Parathyroid adenoma (tissue), 2 donors: ENCODE results near the gene SIGLEC11.

ENCODE experiments used
- H2AFZ ChIP-seq: fragments of 300-600 bp; sonication (generic); one replicate; pipeline ENCODE4 v1.7.0; 2017; ENCODE audit warnings: antibody characterized with exemption, mild to moderate bottlenecking
- H3K27ac ChIP-seq: fragments of 300-600 bp; sonication (generic); one replicate; pipeline ENCODE4 v1.7.0; 2017
- H3K27me3 ChIP-seq: fragments of 300-600 bp; sonication (generic); one replicate; pipeline ENCODE4 v1.7.0; 2017; ENCODE audit warnings: low read length; ENCODE audit not compliant: control insufficient read depth, insufficient read depth
- H3K36me3 ChIP-seq: fragments of 300-600 bp; sonication (generic); one replicate; pipeline ENCODE4 v1.7.0; 2017; ENCODE audit warnings: low read length; ENCODE audit not compliant: control insufficient read depth, insufficient read depth
- H3K4me1 ChIP-seq: fragments of 300-600 bp; sonication (generic); one replicate; pipeline ENCODE4 v1.7.0; 2017; ENCODE audit warnings: control low read depth
- H3K4me2 ChIP-seq: fragments of 300-600 bp; sonication (generic); one replicate; pipeline ENCODE4 v1.7.0; 2017; ENCODE audit warnings: low read length
- H3K4me3 ChIP-seq: fragments of 300-600 bp; sonication (generic); one replicate; pipeline ENCODE4 v1.7.0; 2017; ENCODE audit warnings: low read depth, low read length
- H3K79me2 ChIP-seq: fragments of 300-600 bp; sonication (generic); one replicate; pipeline ENCODE4 v1.7.0; 2017; ENCODE audit warnings: control low read depth
- H3K9ac ChIP-seq: fragments of 300-600 bp; sonication (generic); one replicate; pipeline ENCODE4 v1.7.0; 2017; ENCODE audit warnings: mild to moderate bottlenecking
- H3K9me3 ChIP-seq: fragments of 300-600 bp; sonication (generic); one replicate; pipeline ENCODE4 v1.7.0; 2017; ENCODE audit warnings: low read length; ENCODE audit not compliant: control insufficient read depth
- TF ChIP-seq, protein P1 (sequence below): fragments of 300-600 bp; sonication (generic); IDR thresholded peaks from one replicate; pipeline ENCODE4 v1.7.0; 2017; ENCODE audit warnings: antibody characterized with exemption, mild to moderate bottlenecking
- donor health status: primary hyperparathyroidism.

Gene SIGLEC11

DNA sequence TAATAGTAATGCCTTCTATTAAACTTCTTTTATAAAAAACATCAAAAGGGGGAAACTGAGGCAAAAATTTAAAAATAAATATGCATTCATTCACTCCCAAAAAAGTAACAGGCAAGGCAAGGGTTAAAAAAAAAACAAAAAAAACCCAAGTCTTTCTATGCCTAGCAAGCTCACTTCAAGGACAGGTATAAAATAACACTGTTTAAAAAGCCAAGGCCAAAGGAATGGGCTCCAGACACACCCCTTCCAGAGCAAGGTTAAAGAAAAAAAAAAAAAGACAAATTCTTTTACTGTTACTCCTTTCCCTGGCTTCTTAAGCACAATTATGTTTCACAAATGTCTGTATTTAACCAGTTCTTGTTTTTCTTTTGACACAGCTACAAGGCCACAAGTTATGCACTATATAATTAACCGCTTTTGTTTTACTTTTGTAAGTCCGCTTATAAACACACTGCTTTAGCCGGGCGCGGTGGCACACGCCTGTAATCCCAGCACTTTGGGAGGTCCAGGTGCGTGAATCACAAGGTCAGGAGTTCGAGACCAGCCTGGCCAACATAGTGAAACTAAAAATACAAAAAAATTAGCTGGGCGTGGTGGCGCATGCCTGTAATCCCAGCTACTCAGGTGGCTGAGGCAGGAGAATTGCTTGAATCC lies 3.6 kb downstream of the SIGLEC11 start:
- no peak overlapping the region for H2AFZ ChIP-seq
- no peak overlapping the region for H3K4me3 ChIP-seq
- no peak overlapping the region for H3K4me2 ChIP-seq
- H3K36me3 ChIP-seq: no peaks in the 10 kb centered on the region
- H3K9me3 ChIP-seq: no peaks in the 10 kb centered on the region
- no peak overlapping the region for H3K27ac ChIP-seq
- no peak overlapping the region for H3K9ac ChIP-seq
- H3K79me2 ChIP-seq: no peaks in the 10 kb centered on the region
- TF ChIP-seq, protein P1, sequence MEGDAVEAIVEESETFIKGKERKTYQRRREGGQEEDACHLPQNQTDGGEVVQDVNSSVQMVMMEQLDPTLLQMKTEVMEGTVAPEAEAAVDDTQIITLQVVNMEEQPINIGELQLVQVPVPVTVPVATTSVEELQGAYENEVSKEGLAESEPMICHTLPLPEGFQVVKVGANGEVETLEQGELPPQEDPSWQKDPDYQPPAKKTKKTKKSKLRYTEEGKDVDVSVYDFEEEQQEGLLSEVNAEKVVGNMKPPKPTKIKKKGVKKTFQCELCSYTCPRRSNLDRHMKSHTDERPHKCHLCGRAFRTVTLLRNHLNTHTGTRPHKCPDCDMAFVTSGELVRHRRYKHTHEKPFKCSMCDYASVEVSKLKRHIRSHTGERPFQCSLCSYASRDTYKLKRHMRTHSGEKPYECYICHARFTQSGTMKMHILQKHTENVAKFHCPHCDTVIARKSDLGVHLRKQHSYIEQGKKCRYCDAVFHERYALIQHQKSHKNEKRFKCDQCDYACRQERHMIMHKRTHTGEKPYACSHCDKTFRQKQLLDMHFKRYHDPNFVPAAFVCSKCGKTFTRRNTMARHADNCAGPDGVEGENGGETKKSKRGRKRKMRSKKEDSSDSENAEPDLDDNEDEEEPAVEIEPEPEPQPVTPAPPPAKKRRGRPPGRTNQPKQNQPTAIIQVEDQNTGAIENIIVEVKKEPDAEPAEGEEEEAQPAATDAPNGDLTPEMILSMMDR: no peak
- no peaks in the 10 kb centered on the region for H3K4me1 ChIP-seq
- H3K27me3 ChIP-seq: no peaks in the 10 kb centered on the region

DNA sequence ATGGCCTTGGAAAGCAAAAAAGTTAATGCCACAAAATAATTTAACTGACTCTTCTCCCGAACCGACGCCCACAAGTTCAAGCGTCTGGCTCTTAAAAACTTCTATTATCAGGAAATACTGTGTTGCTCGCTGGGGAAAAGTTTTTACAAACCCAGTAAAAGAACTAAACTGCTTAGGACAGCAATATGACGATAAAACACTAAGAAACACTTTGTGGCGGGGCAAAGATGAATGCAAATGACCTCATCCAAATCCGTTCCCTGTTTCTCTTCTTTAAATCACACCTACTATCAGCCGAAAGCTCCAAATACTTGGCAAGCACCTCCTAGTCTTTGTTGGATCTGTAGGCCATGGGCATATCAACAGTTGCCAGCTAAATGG lies 4.9 kb downstream of the SIGLEC11 start:
- no peak overlapping the region for H3K4me3 ChIP-seq
- no peaks in the 10 kb centered on the region for H3K4me1 ChIP-seq
- H3K27ac ChIP-seq: no peak overlapping the region
- H3K79me2 ChIP-seq: no peaks in the 10 kb centered on the region
- H3K27me3 ChIP-seq: no peaks in the 10 kb centered on the region
- H3K9ac ChIP-seq: no peak overlapping the region
- no peaks in the 10 kb centered on the region for H3K9me3 ChIP-seq
- H3K4me2 ChIP-seq: no peak overlapping the region
- H2AFZ ChIP-seq: no peak overlapping the region
- TF ChIP-seq, protein P1: no peak
- no peaks in the 10 kb centered on the region for H3K36me3 ChIP-seq

DNA sequence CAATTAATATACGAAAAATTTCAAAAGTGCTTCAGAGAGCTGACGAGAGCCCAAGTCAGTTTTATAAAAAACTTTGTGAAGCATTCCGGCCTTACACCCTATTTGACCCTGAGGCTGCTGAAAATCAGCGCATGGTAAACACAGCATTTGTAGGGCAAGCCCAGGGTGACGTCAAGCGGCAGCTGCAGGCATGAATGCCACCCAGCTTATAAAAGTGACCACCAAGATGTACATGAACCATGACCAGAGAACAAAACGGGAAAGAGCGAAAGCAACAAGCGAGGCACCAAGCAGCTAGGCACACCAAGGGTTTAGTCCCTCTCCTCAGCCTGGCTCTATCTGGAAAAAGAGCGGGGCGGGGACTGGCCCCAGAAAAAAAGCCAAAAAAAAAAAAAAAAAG lies 6.0 kb downstream of the SIGLEC11 start:
- H3K4me1 ChIP-seq: no peaks in the 10 kb centered on the region
- no peak overlapping the region for H3K4me3 ChIP-seq
- no peak overlapping the region for H3K27ac ChIP-seq

GRCh38 chr19:49954092-49954829 lies 6.7 kb downstream of the SIGLEC11 start:
- TF ChIP-seq, protein P1: no peak
- H3K4me1 ChIP-seq: no peaks in the 10 kb centered on the region

More for the DNA sequence above, 6.0 kb downstream of the SIGLEC11 start:
- Histone ChIP-seq H3K9ac (no peak overlapping the region), H3K79me2 (no peaks in the 10 kb centered on the region), H3K4me2 (no peak overlapping the region), H3K9me3 (no peaks in the 10 kb centered on the region), H3K36me3 (no peaks in the 10 kb centered on the region), H2AFZ (no peak overlapping the region), H3K27me3 (no peaks in the 10 kb centered on the region)
- TF ChIP-seq, protein P1: no peak

GRCh38 chr19:49953416-49953815 lies 7.6 kb downstream of the SIGLEC11 start:
- H3K4me3 ChIP-seq: no peak overlapping the region
- no peak overlapping the region for H2AFZ ChIP-seq
- no peak overlapping the region for H3K27ac ChIP-seq
- no peaks in the 10 kb centered on the region for H3K9me3 ChIP-seq
- TF ChIP-seq, protein P1: no peak
- no peaks in the 10 kb centered on the region for H3K36me3 ChIP-seq
- H3K79me2 ChIP-seq: no peaks in the 10 kb centered on the region
- H3K4me1 ChIP-seq: no peaks in the 10 kb centered on the region
- no peak overlapping the region for H3K9ac ChIP-seq
- H3K4me2 ChIP-seq: no peak overlapping the region
- H3K27me3 ChIP-seq: no peaks in the 10 kb centered on the region

More at GRCh38 chr19:49954092-49954829, 6.7 kb downstream of the SIGLEC11 start:
- H3K79me2 ChIP-seq: no peaks in the 10 kb centered on the region
- H3K9ac ChIP-seq: no peak overlapping the region
- no peak overlapping the region for H3K4me2 ChIP-seq
- H2AFZ ChIP-seq: peak overlapping the region; percentile 56
- no peaks in the 10 kb centered on the region for H3K27me3 ChIP-seq
- H3K27ac ChIP-seq: no peak overlapping the region
- H3K9me3 ChIP-seq: no peaks in the 10 kb centered on the region
- no peaks in the 10 kb centered on the region for H3K36me3 ChIP-seq
- no peak overlapping the region for H3K4me3 ChIP-seq
